ENCODE results near the gene CIDEC. TPM values are rescaled to one million over a fixed set of nuclear protein-coding genes. Genes with fewer than 3 reads are reported as not detected.
"Not testable (repeated sequence)": the region's sequence is repeated elsewhere in the genome, so short reads cannot be mapped to it uniquely, and the experiment has no call there.

The CIDEC gene
- total RNA-seq, 4 donors from 2014 or later, result 0.35 to 12.4 (median 1.6) TPM; not detected in 1

GRCh38 chr3:9859530-9860025 lies 20.5 kb downstream of the CIDEC start:
- Histone ChIP-seq H3K4me3 (no peak overlapping the region), H3K36me3 (no peaks in the 10 kb centered on the region), H3K27ac (no peak overlapping the region), H3K4me1 (peaks cover 0 to 26% (median 18%) of the 10 kb centered on the region in 3 donors), H3K9me3 (no peaks in the 10 kb centered on the region), H3K27me3 (no peaks in the 10 kb centered on the region)
- TF ChIP-seq CTCF (IDR thresholded peaks at IDR 0.05) (no peak), POLR2AphosphoS5 (IDR thresholded peaks at IDR 0.05) (no peak)
- no CpG with 5 or more reads among the region's 12 CpGs for WGBS, 2 donors (ENCODE audit: low coverage in 1 of 2)
- no peak for ATAC-seq

GRCh38 chr3:9855594-9855993 lies 24.5 kb downstream of the CIDEC start:
- H3K36me3 ChIP-seq, result no peaks in the 10 kb centered on the region
- no peak for ATAC-seq
- no peaks in the 10 kb centered on the region for H3K4me1 ChIP-seq
- H3K27me3 ChIP-seq, result no peaks in the 10 kb centered on the region
- no CpG with 5 or more reads among the region's 3 CpGs for WGBS, 2 donors (ENCODE audit: low coverage in 1 of 2)
- H3K4me3 ChIP-seq, result no peak overlapping the region
- no peak overlapping the region for H3K27ac ChIP-seq
- H3K9me3 ChIP-seq, result no peaks in the 10 kb centered on the region
- TF ChIP-seq EP300 (IDR thresholded peaks at IDR 0.05) (no peak), CTCF (IDR thresholded peaks at IDR 0.05) (no peak), POLR2A (IDR thresholded peaks at IDR 0.05) (no peak), POLR2AphosphoS5 (IDR thresholded peaks at IDR 0.05) (no peak)

- WGBS, 2 donors (ENCODE audit: low coverage in 1 of 2), result 60% methylated on average over 7 of the region's 11 CpGs; no CpG with 5 or more reads in 1 of the 2 donors
- ATAC-seq, H3K36me3 ChIP-seq, H3K27ac ChIP-seq, H3K9me3 ChIP-seq, H3K27me3 ChIP-seq, H3K4me1 ChIP-seq, H3K4me3 ChIP-seq: not testable (repeated sequence)
Observed at GRCh38 chr3:9854291-9854940, 25.6 kb downstream of the CIDEC start.

- Histone ChIP-seq H3K4me1 (no peaks in the 10 kb centered on the region), H3K27me3 (no peaks in the 10 kb centered on the region), H3K9me3 (no peaks in the 10 kb centered on the region), H3K4me3 (no peak overlapping the region), H3K27ac (no peak overlapping the region), H3K36me3 (no peaks in the 10 kb centered on the region)
- no peak for ATAC-seq
- WGBS, 2 donors (ENCODE audit: low coverage in 1 of 2), result 97 to 100% methylated on average over 1 to 5 of the region's 6 CpGs
- no peak for TF ChIP-seq EP300 (IDR thresholded peaks at IDR 0.05)
- TF ChIP-seq POLR2AphosphoS5 (IDR thresholded peaks at IDR 0.05), result no peak
- TF ChIP-seq CTCF (IDR thresholded peaks at IDR 0.05), result no peak
- no peak for TF ChIP-seq POLR2A (IDR thresholded peaks at IDR 0.05)
Observed at GRCh38 chr3:9852528-9852927, 27.5 kb downstream of the CIDEC start.

GRCh38 chr3:9851926-9852325 lies 28.1 kb downstream of the CIDEC start:
- not testable (repeated sequence) for H3K9me3 ChIP-seq, H3K36me3 ChIP-seq, H3K4me3 ChIP-seq, H3K4me1 ChIP-seq, ATAC-seq, H3K27ac ChIP-seq, H3K27me3 ChIP-seq
- WGBS, 2 donors (ENCODE audit: low coverage in 1 of 2), result 72 to 78% methylated on average over 4 to 6 of the region's 6 CpGs

GRCh38 chr3:9851383-9851782 lies 28.7 kb downstream of the CIDEC start:
- 60 to 67% methylated on average over 1 to 2 of the region's 6 CpGs for WGBS, 2 donors (ENCODE audit: low coverage in 1 of 2)
- H3K9me3 ChIP-seq, H3K36me3 ChIP-seq, H3K27ac ChIP-seq, H3K4me1 ChIP-seq, ATAC-seq, H3K27me3 ChIP-seq, H3K4me3 ChIP-seq: not testable (repeated sequence)
